K562 (cell line): ENCODE data around the gene KDM4F. TPM values are rescaled to one million over a fixed set of nuclear protein-coding genes. Genes with fewer than 3 reads are reported as not detected.

Experiments used
- ARID3B ChIP-seq: fragments of 250-450 bp; sonication (Bioruptor Pico); IDR thresholded peaks from 2 replicates; pipeline ENCODE4 v1.4.0; 2020; ENCODE audit warnings: borderline replicate concordance
- CBFA2T3 ChIP-seq: fragments of 450-650 bp; IDR thresholded peaks from 2 replicates; pipeline ENCODE4 v1.6.1; 2017
- CBFB ChIP-seq: sonication (generic); formaldehyde crosslinking; IDR thresholded peaks from 2 replicates; pipeline ENCODE4 v1.4.0; 2020; ENCODE audit warnings: mild to moderate bottlenecking, missing genetic modification reagents
- GABPA ChIP-seq: fragments of 200-800 bp; sonication (Bioruptor generic); conservative IDR thresholded peaks from 2 replicates; pipeline ENCODE4 v1.6.1; 2016; ENCODE audit warnings: low read depth, missing genetic modification characterization, missing compliant biosample characterization
- ILF3 ChIP-seq: fragments of 450-650 bp; IDR thresholded peaks from 2 replicates; pipeline ENCODE4 v1.6.1; 2018; ENCODE audit warnings: antibody characterized with exemption, mild to moderate bottlenecking, moderate library complexity, borderline replicate concordance
- MCM5 ChIP-seq: fragments of 450-650 bp; IDR thresholded peaks from 2 replicates; pipeline ENCODE4 v1.6.1; 2016; ENCODE audit warnings: low read depth
- MYC ChIP-seq, 2 experiments: fragments of 250-450 bp in 1 of 2; sonication (Bioruptor Pico) in 1 of 2; IDR thresholded peaks; 2 replicates each; pipeline versions ENCODE4 v1.5.1 to v1.6.1; 2012 to 2021; ENCODE audit warnings: low read depth in 2 of 2, borderline replicate concordance in 1 of 2, improper control_type of control experiment in 1 of 2, low read length in 1 of 2, mild to moderate bottlenecking in 1 of 2, moderate library complexity in 1 of 2
- NR2C1 ChIP-seq, 2 experiments: fragments of 450-650 bp; IDR thresholded peaks; 2 replicates each; pipeline ENCODE4 v1.6.1; 2017; ENCODE audit warnings: mild to moderate bottlenecking in 2 of 2, antibody characterized with exemption in 1 of 2, inconsistent platforms in 1 of 2, missing compliant biosample characterization in 1 of 2, missing genetic modification characterization in 1 of 2
- PHF8 ChIP-seq: fragments of 200-600 bp; sonication (generic); IDR thresholded peaks from 2 replicates; pipeline ENCODE4 v1.6.1; 2012; ENCODE audit warnings: mixed run types, mild to moderate bottlenecking, inconsistent platforms, low read length, moderate library complexity, borderline replicate concordance
- RAD21 ChIP-seq, 2 experiments: fragments of 250-450 bp in 1 of 2; fragments of 450-650 bp in 1 of 2; sonication (Bioruptor Pico) in 1 of 2; formaldehyde crosslinking in 1 of 2; IDR thresholded peaks in 1 of 2; conservative IDR thresholded peaks in 1 of 2; 2 replicates each; pipeline versions ENCODE4 v1.4.0 to v1.8.0; 2020 to 2022; ENCODE audit warnings: mild to moderate bottlenecking in 2 of 2, moderate library complexity in 1 of 2
- SIN3A ChIP-seq, 2 experiments: fragments of 150-350 bp in 1 of 2; IDR thresholded peaks; 2 replicates each; pipeline ENCODE4 v1.6.1; 2011 to 2016; ENCODE audit warnings: borderline replicate concordance in 2 of 2, low read depth in 2 of 2, low read length in 2 of 2, mild to moderate bottlenecking in 2 of 2, moderate library complexity in 2 of 2; ENCODE audit not compliant: control insufficient read depth in 1 of 2
- TAF1 ChIP-seq: IDR thresholded peaks from 2 replicates; pipeline ENCODE4 v1.6.1; 2011; ENCODE audit warnings: mild to moderate bottlenecking, low read length, moderate library complexity; ENCODE audit not compliant: insufficient read depth, control insufficient read depth, severe bottlenecking; ENCODE audit errors: extremely low read depth
- TEAD4 ChIP-seq, 2 experiments: sonication (generic) in 1 of 2; formaldehyde crosslinking in 1 of 2; IDR thresholded peaks; 2 replicates each; pipeline versions ENCODE4 v1.6.1 to v1.8.0; 2012 to 2022; ENCODE audit warnings: borderline replicate concordance in 1 of 2, inconsistent platforms in 1 of 2, low read length in 1 of 2, mild to moderate bottlenecking in 1 of 2, missing genetic modification reagents in 1 of 2
- TGIF2 ChIP-seq: sonication (generic); formaldehyde crosslinking; IDR thresholded peaks from 2 replicates; pipeline ENCODE4 v1.8.1; 2022; ENCODE audit warnings: mild to moderate bottlenecking, missing genetic modification reagents, moderate library complexity
- ZBTB17 ChIP-seq: fragments of 450-650 bp; formaldehyde crosslinking; IDR thresholded peaks from 2 replicates; pipeline ENCODE4 v1.4.0; 2020; ENCODE audit warnings: mild to moderate bottlenecking
- ZNF24 ChIP-seq: fragments of 450-650 bp; IDR thresholded peaks from 2 replicates; pipeline ENCODE4 v1.6.1; 2016
- ZNF592 ChIP-seq: fragments of 450-650 bp; IDR thresholded peaks from 2 replicates; pipeline ENCODE4 v1.6.1; 2017; ENCODE audit warnings: antibody characterized with exemption, mild to moderate bottlenecking
- ZNF76 ChIP-seq: fragments of 250-450 bp; sonication (Bioruptor Pico); IDR thresholded peaks from 2 replicates; pipeline ENCODE4 v1.4.0; 2020; ENCODE audit warnings: mild to moderate bottlenecking, moderate library complexity, borderline replicate concordance
- polyA plus RNA-seq, 8 experiments: library from polyadenylated mRNA; depleted of rRNA in 4 of 8; stranded (reverse) in 5 of 8; unstranded in 3 of 8; fragments of >200 nt; fragmentation: Nextera tagmentation in 2 of 8; fragmentation: Illumina TruSeq in 1 of 8; extraction: Ambion mirVana in 2 of 8; extraction: Trizol in 1 of 8; gene quantifications; 2 replicates each; pipeline versions ENCODE4 v1.2.1 to v1.2.3, GENCODE V29; 2011 to 2014; ENCODE audit warnings: inconsistent platforms in 1 of 8, missing spikeins in 1 of 8
- total RNA-seq, 7 experiments: library from RNA; depleted of rRNA in 6 of 7; stranded (reverse); fragments of >200 nt in 6 of 7; fragmentation: Illumina TruSeq in 2 of 7; extraction: Trizol in 2 of 7; gene quantifications; 2 replicates each; pipeline versions ENCODE4 v1.2.1 to v1.2.3, GENCODE V29; 2011 to 2021; ENCODE audit warnings: low replicate concordance in 1 of 7

Gene KDM4F
- total and polyA plus RNA-seq, 9 of the 15 experiments (the other 6 are each of a cell fraction or from before 2014, with no cell fraction given), result not detected

GRCh38 chr11:95067039-95067840 is 18.0 kb downstream of the KDM4F start (continued):
- TF ChIP-seq RAD21 (CRISPR knock-in tag; conservative IDR thresholded peaks at IDR 0.05 in 1 of 2, IDR thresholded peaks at IDR 0.05 in 1 of 2), result peak in 1 of 2 experiments; percentile 43; a peak in 3 of 4 replicates
- TF ChIP-seq CBFA2T3, result peak; percentile 14; the same call in 1 of the 2 replicates
- 0 out of 2 replicates have a peak, but pooled peaks have one; percentile 41 for TF ChIP-seq ZNF76 (CRISPR knock-in tag)
- no peak for TF ChIP-seq ARID3B
- TF ChIP-seq TGIF2 (CRISPR knock-in tag), result 0 out of 2 replicates have a peak, but pooled peaks have one; percentile 52
- TF ChIP-seq TAF1, result peak; percentile 60
- TF ChIP-seq MCM5, result no peak
- peak; percentile 61; the same call in 1 of the 2 replicates for TF ChIP-seq ZNF592
- TF ChIP-seq ILF3, result no peak; the same call in 1 of the 2 replicates
- peak; percentile 46; the same call in 1 of the 2 replicates for TF ChIP-seq TEAD4 (IDR thresholded peaks at IDR 0.05; ENCODE audit: low read length)
- TF ChIP-seq TEAD4 (CRISPR knock-in tag; IDR thresholded peaks at IDR 0.05; ENCODE audit: borderline replicate concordance), result no peak
- peak; percentile 75 for TF ChIP-seq ZBTB17 (CRISPR knock-in tag)
- TF ChIP-seq NR2C1 (IDR thresholded peaks at IDR 0.05), result no peak
- TF ChIP-seq NR2C1 (tag; IDR thresholded peaks at IDR 0.05), result no peak
- peak; percentile 83 for TF ChIP-seq GABPA (tag)
- TF ChIP-seq MYC (IDR thresholded peaks at IDR 0.05; ENCODE audit: low read depth, low read length), result peak; percentile 88
- no peak for TF ChIP-seq MYC (CRISPR knock-in tag; IDR thresholded peaks at IDR 0.05; ENCODE audit: borderline replicate concordance, low read depth)
- TF ChIP-seq SIN3A (IDR thresholded peaks at IDR 0.05; ENCODE audit: borderline replicate concordance in 2 of 2, control insufficient read depth in 1 of 2, low read depth in 2 of 2, low read length in 2 of 2), result peak in 1 of 2 experiments; percentile 11; a peak in 1 of 4 replicates
- peak; percentile 55; the same call in 1 of the 2 replicates for TF ChIP-seq CBFB (CRISPR knock-in tag)
- TF ChIP-seq ZNF24, result peak; percentile 53; the same call in 1 of the 2 replicates
- TF ChIP-seq PHF8, result peak; percentile 72; the same call in 1 of the 2 replicates
